Measurements from ENCODE around the gene KLK12. TPM values are rescaled to one million over a fixed set of nuclear protein-coding genes. Genes with fewer than 3 reads are reported as not detected.
A peak's percentile ranks its signal among the peaks of the same experiment; 100 is the strongest.

The KLK12 gene
- total RNA-seq, 1 experiment from 2014 or later: not detected

DNA sequence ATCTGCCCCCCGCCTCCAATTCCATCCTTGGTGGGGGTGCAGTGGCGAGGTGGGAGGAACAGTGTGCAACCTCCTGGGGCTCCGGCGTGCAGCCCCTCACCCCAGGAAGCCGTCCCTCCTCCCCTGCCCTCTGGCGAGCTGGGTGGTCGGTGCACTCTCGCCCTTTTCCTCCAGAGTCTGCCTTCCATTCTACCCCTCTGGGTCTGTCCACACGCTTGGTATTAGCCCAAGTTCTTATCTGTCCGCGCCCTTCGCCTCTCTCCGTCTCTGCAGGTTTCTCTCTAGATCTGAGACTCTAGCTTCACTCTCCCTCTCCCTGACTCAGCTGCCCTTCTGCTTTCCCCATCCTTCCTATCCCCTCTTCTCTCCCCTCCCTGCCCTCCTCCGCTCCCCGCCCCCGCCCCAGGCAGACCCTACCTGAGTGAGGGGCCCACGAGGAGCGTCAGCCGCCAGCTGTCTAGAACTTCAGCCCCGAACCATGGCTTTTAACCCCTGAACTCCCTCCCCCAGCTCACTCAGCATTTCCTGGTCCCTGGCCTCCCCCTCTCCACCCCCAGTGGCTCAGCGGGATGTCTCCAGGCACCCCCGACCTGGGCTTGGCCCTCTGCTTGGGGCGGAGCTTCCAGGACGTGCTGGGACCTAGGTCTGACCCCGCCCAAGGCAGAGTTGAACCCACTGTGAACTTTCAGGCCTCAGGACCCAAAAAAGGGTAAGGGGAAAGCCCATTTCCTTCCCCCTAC, 30.6 kb upstream of the KLK12 start:
- Histone ChIP-seq H2BK20ac (ENCODE audit: low read depth, low read length, poor library complexity, severe bottlenecking) (no peak overlapping the region), H3K79me1 (ENCODE audit: insufficient read depth, low read depth, low read length, poor library complexity, severe bottlenecking) (no peaks in the 10 kb centered on the region), H2BK5ac (ENCODE audit: insufficient read length, low read length) (no peak overlapping the region), H2AFZ (ENCODE audit: low read length) (no peak overlapping the region), H4K8ac (replicated peaks; ENCODE audit: insufficient read length, low read depth, low read length) (no peak overlapping the region), H3K14ac (ENCODE audit: insufficient read depth, low read length) (no peak overlapping the region; the same call in 1 of the 2 replicates), H4K20me1 (ENCODE audit: control insufficient read depth, insufficient read depth, insufficient read length) (no peaks in the 10 kb centered on the region), H3K27me3 (ENCODE audit: insufficient read depth, low read length) (no peaks in the 10 kb centered on the region), H3K27ac (ENCODE audit: insufficient read length, low read depth, low read length) (no peak overlapping the region), H2BK12ac (ENCODE audit: insufficient read length, low read depth, low read length) (no peak overlapping the region), H3K9me3 (ENCODE audit: control insufficient read depth, low read depth, low read length) (no peaks in the 10 kb centered on the region), H3K18ac (ENCODE audit: insufficient read length, low read depth, low read length) (no peak overlapping the region), H2BK15ac (ENCODE audit: low read depth, low read length) (no peak overlapping the region), H3K9ac (ENCODE audit: extremely low read depth, insufficient read length, low read length) (no peak overlapping the region), H3T11ph (ENCODE audit: low read length) (no peak overlapping the region), H4K5ac (ENCODE audit: insufficient read length, low read depth, low read length) (no peak overlapping the region), H3K4me2 (ENCODE audit: insufficient read depth, insufficient read length, low read length) (peak overlapping the region; percentile 85), H2BK120ac (ENCODE audit: low read depth, low read length, poor library complexity, severe bottlenecking) (no peak overlapping the region), H3K56ac (ENCODE audit: insufficient read length, low read depth, low read length) (no peak overlapping the region), H3K23ac (ENCODE audit: insufficient read length, low read depth, low read length) (no peak overlapping the region), H3K4ac (ENCODE audit: low read depth, low read length) (no peak overlapping the region), H3K23me2 (ENCODE audit: insufficient read length, low read depth, low read length, poor library complexity, severe bottlenecking) (peaks cover 5% of the 10 kb centered on the region), H3K79me2 (ENCODE audit: insufficient read depth, low read length) (no peaks in the 10 kb centered on the region), H3K4me1 (ENCODE audit: insufficient read depth, low read length) (no peaks in the 10 kb centered on the region; the same call in 1 of the 2 replicates), H4K91ac (ENCODE audit: insufficient read length, low read depth, low read length) (no peak overlapping the region), H2AK5ac (ENCODE audit: insufficient read length, low read length) (no peak overlapping the region)
- WGBS (ENCODE audit: extremely low coverage, insufficient read length, low lambda C conversion rate): no CpG with 5 or more reads among the region's 25 CpGs
- Mint-ChIP-seq H3K36me3 (ENCODE audit: insufficient read depth in 1 of 3, low read depth in 3 of 3) (peaks cover 0 to 3% (median 0%) of the 10 kb centered on the region in 3 experiments; a peak in 2 of 7 replicates), H3K9me3 (no peaks in the 10 kb centered on the region; a peak in 3 of 5 replicates), H3K4me3 (peak overlapping the region; percentile 67 to 76), H3K27me3 (ENCODE audit: low read depth) (peaks cover 9% of the 10 kb centered on the region), H3K4me1 (peaks cover 10 to 13% of the 10 kb centered on the region in 2 experiments), H3K27ac (no peak overlapping the region)
- TF ChIP-seq, protein P1, sequence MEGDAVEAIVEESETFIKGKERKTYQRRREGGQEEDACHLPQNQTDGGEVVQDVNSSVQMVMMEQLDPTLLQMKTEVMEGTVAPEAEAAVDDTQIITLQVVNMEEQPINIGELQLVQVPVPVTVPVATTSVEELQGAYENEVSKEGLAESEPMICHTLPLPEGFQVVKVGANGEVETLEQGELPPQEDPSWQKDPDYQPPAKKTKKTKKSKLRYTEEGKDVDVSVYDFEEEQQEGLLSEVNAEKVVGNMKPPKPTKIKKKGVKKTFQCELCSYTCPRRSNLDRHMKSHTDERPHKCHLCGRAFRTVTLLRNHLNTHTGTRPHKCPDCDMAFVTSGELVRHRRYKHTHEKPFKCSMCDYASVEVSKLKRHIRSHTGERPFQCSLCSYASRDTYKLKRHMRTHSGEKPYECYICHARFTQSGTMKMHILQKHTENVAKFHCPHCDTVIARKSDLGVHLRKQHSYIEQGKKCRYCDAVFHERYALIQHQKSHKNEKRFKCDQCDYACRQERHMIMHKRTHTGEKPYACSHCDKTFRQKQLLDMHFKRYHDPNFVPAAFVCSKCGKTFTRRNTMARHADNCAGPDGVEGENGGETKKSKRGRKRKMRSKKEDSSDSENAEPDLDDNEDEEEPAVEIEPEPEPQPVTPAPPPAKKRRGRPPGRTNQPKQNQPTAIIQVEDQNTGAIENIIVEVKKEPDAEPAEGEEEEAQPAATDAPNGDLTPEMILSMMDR (conservative IDR thresholded peaks at IDR 0.05): peak; percentile 19; the same call in 1 of the 3 replicates
- DNase-seq: peak; percentile 28
